Tibial nerve (tissue), 4 donors: ENCODE measurements around the gene IFITM2. TPM values are rescaled to one million over a fixed set of nuclear protein-coding genes. Genes with fewer than 3 reads are reported as not detected.

Source experiments
- DNase-seq, 2 donors: peaks; one replicate each; pipeline ENCODE4 v3.0.0-alpha.2; 2019; ENCODE audit warnings: low spot score in 2 of 2
- H3K27ac ChIP-seq, 4 donors: fragments of 200-600 bp; sonication (generic) in 3 of 4; one replicate each; pipeline ENCODE4 v1.5.1; 2017 to 2019; ENCODE audit warnings: mild to moderate bottlenecking in 1 of 4
- H3K27me3 ChIP-seq, 2 donors: fragments of 200-600 bp; sonication (generic) in 1 of 2; one replicate each; pipeline versions ENCODE4 v1.5.1 to v1.6.0; 2017 to 2019
- H3K36me3 ChIP-seq, 3 donors: fragments of 200-600 bp; sonication (generic); one replicate each; pipeline ENCODE4 v1.5.1; 2018 to 2019
- H3K4me1 ChIP-seq, 4 donors: fragments of 200-600 bp; sonication (generic) in 3 of 4; one replicate each; pipeline ENCODE4 v1.5.1; 2017 to 2019
- H3K4me3 ChIP-seq, 4 donors: fragments of 200-600 bp; sonication (generic) in 3 of 4; one replicate each; pipeline ENCODE4 v1.5.1; 2017 to 2019; ENCODE audit warnings: mild to moderate bottlenecking in 1 of 4, moderate library complexity in 1 of 4
- H3K9me3 ChIP-seq, 4 donors: fragments of 200-600 bp; sonication (generic) in 3 of 4; one replicate each; pipeline ENCODE4 v1.5.1; 2017 to 2019
- CTCF ChIP-seq, 5 experiments: fragments of 200-600 bp in 3 of 5; fragments of 450-650 bp in 2 of 5; sonication (generic) in 3 of 5; IDR thresholded peaks; one replicate each; pipeline ENCODE4 v1.5.1; 2016 to 2019; ENCODE audit warnings: antibody characterized with exemption in 5 of 5, mild to moderate bottlenecking in 3 of 5, moderate library complexity in 2 of 5
- EP300 ChIP-seq, 2 donors: sonication (generic); formaldehyde crosslinking; IDR thresholded peaks; one replicate each; pipeline ENCODE4 v1.6.1; 2017; ENCODE audit warnings: antibody characterized with exemption in 2 of 2, mild to moderate bottlenecking in 1 of 2
- POLR2A ChIP-seq, 2 donors: fragments of 450-650 bp; IDR thresholded peaks; one replicate each; pipeline ENCODE4 v1.6.1; 2017; ENCODE audit warnings: antibody characterized with exemption in 2 of 2, mild to moderate bottlenecking in 2 of 2, moderate library complexity in 2 of 2
- WGBS, 2 donors: methylation state at CpG; one replicate each; pipeline ENCODE4 v1.1.5; 2018; 5-methylcytosine and 5-hydroxymethylcytosine counted together
- total RNA-seq, 4 donors: library from RNA; depleted of rRNA; stranded (reverse); fragments of >200 nt; gene quantifications; one replicate each; pipeline ENCODE4 v1.1.0, GENCODE V29; 2016

The IFITM2 gene
- total RNA-seq, 4 donors from 2014 or later = 258 to 624 (median 292) TPM

DNA sequence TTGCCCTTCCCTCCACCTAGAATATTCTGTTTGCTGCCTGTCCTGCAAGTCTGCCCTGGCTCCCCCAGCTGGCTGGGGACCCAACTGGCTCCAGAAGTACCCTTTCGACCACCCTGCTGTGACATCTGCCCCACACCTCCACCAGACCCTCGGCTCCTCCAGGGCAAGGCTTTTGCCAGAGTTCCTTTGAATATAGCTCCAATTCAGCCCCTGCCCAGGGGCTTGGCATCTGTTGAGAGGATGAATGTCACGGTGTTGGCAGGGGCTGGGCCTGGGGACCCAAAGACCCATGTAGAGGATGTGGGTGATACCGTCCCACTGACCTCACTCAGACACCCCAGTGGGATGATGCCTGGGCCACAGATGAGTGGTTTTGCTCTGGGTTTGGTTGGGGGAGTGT, 25.4 kb upstream of the IFITM2 start:
- Histone ChIP-seq H3K9me3 (no peaks in the 10 kb centered on the region), H3K4me1 (peaks cover 0 to 30% (median 24%) of the 10 kb centered on the region in 4 donors), H3K4me3 (no peak overlapping the region), H3K27ac (peak overlapping the region in 1 of 4 donors; percentile 10), H3K36me3 (no peaks in the 10 kb centered on the region), H3K27me3 (peaks cover 4 to 81% of the 10 kb centered on the region in 2 donors)
- 60 to 61% methylated on average over 4 of the region's 4 CpGs for WGBS, 2 donors
- TF ChIP-seq POLR2A (IDR thresholded peaks at IDR 0.05) = no peak
- TF ChIP-seq CTCF (IDR thresholded peaks at IDR 0.05) = no peak
- TF ChIP-seq EP300 (IDR thresholded peaks at IDR 0.05) = no peak
- peak in 1 of 2 donors; percentile 3 for DNase-seq

DNA sequence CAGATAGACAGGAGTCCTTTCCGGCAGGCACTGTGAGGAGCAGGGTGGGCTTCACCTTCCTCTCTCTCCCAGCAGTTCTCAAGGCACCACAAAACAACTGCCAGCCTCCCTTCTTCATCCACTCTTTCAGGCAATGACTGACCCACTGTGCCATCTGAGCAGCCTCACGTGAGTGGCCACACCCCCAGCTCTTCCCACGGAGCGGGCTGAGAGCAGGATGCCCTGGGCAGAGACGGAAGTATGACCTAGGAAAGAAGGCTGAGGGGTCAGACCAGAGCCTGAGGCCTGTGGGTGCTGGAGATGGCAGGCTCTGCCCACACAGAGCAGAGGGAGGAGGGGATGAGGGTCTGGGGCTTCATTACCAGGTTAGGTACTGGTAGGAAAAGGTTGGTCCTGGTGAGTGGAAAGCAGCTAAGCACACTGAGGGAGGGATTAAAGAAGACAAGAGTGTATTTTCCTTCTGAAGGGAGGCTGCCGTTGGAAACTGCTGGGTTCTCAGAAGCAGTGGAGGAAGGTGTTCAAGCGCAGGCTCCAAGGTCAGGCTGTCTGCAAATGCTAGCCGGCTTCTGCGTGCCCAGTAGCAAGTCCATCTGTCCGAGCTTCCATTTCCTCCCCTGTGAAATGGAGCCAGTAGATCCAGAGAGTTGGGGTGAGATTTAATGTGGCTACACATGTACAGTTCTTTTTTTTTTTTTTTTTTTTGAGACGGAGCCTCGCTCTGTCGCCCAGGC, 24.8 kb upstream of the IFITM2 start:
- Histone ChIP-seq H3K9me3 (no peaks in the 10 kb centered on the region), H3K4me3 (no peak overlapping the region), H3K27me3 (peaks cover 4 to 79% of the 10 kb centered on the region in 2 donors), H3K27ac (peak overlapping the region in 1 of 4 donors; percentile 10), H3K4me1 (peaks cover 0 to 31% (median 25%) of the 10 kb centered on the region in 4 donors), H3K36me3 (no peaks in the 10 kb centered on the region)
- TF ChIP-seq EP300 (IDR thresholded peaks at IDR 0.05) (no peak), CTCF (IDR thresholded peaks at IDR 0.05) (no peak), POLR2A (IDR thresholded peaks at IDR 0.05) (no peak)
- WGBS, 2 donors = 54 to 60% methylated on average over 13 of the region's 13 CpGs
- no peak for DNase-seq

GRCh38 chr11:283405-284104, 24.1 kb upstream of the IFITM2 start:
- Histone ChIP-seq H3K27ac (no peak overlapping the region), H3K36me3 (no peaks in the 10 kb centered on the region), H3K4me3 (no peak overlapping the region), H3K9me3 (no peaks in the 10 kb centered on the region), H3K27me3 (peaks cover 4 to 71% of the 10 kb centered on the region in 2 donors), H3K4me1 (peaks cover 0 to 39% (median 31%) of the 10 kb centered on the region in 4 donors)
- peak in 1 of 2 donors; percentile 2 for DNase-seq
- no peak for TF ChIP-seq CTCF (IDR thresholded peaks at IDR 0.05)
- no peak for TF ChIP-seq EP300 (IDR thresholded peaks at IDR 0.05)
- TF ChIP-seq POLR2A (IDR thresholded peaks at IDR 0.05) = no peak
- WGBS, 2 donors = 85 to 86% methylated on average over 23 of the region's 23 CpGs

DNA sequence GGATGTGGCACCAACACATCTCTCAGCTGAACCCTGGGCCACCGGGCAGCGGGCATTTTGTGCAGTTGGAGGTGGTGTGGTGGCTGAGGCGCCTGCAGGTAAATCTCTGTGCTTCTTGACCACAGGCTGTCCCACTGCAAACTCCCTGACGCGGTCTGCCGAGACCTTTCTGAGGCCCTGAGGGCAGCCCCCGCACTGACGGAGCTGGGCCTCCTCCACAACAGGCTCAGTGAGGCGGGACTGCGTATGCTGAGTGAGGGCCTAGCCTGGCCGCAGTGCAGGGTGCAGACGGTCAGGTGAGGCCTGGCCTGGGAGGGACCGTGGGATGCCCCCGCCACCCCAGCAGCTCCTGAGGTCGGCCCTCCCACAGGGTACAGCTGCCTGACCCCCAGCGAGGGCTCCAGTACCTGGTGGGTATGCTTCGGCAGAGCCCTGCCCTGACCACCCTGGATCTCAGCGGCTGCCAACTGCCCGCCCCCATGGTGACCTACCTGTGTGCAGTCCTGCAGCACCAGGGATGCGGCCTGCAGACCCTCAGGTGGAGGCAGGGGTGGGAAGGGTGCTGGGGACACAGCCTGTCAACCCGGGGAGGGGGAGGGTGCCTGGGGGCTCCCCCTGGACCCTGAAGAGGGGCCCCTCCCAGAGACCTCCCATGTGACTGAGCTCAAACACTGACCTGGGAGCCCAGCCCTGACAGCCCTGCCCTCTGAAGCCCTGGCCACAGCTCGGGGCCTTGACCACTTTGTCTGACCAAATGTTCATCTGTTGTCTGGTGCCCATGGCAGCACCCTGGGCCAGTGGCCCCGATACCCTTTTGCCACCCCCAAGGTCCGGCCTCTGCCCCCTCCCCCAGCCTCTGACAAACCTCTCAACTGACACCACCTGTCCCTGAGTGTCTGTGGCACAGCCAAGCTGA, 23.3 kb upstream of the IFITM2 start:
- Histone ChIP-seq H3K9me3 (no peaks in the 10 kb centered on the region), H3K4me3 (no peak overlapping the region), H3K36me3 (no peaks in the 10 kb centered on the region), H3K4me1 (peaks cover 0 to 36% (median 27%) of the 10 kb centered on the region in 4 donors), H3K27ac (no peak overlapping the region), H3K27me3 (peaks cover 4 to 65% of the 10 kb centered on the region in 2 donors)
- TF ChIP-seq POLR2A (IDR thresholded peaks at IDR 0.05) = no peak
- no peak for TF ChIP-seq EP300 (IDR thresholded peaks at IDR 0.05)
- TF ChIP-seq CTCF (IDR thresholded peaks at IDR 0.05) = no peak
- WGBS, 2 donors = 80 to 81% methylated on average over 21 to 24 of the region's 24 CpGs
- DNase-seq = no peak
